Head of caudate nucleus (tissue), 42 donors: ENCODE data around the gene KLF7.
A peak's percentile ranks its signal among the peaks of the same experiment; 100 is the strongest.
"Not testable (repeated sequence)": the region's sequence is repeated elsewhere in the genome, so short reads cannot be mapped to it uniquely, and the experiment has no call there.

Experiments used
- DNase-seq, 42 donors: peaks; one replicate each; pipeline versions ENCODE4 v3.0.0 to v3.0.0-alpha.2; 2020 to 2021; ENCODE audit warnings: mixed read lengths in 7 of 42
- intact Hi-C: fragments of 100-400 bp; cut with DNase I; formaldehyde crosslinking; loops from one replicate; pipeline ENCODE4 v1.15.0; 2022

Gene KLF7

GRCh38 chr2:207048416-207048815, 117.3 kb downstream of the KLF7 start:
- intact Hi-C loops: loop anchor here (10.0 kb wide), 1 partner anchor 116 kb away; the partner anchor contains the start of gene KLF7

GRCh38 chr2:207046724-207047123, 119.0 kb downstream of the KLF7 start:
- DNase-seq: peak in 15 of 42 donors; percentile 15 to 70 (median 36)
- intact Hi-C loops: loop anchor here (10.0 kb wide), 1 partner anchor 118 kb away; the partner anchor contains the start of gene KLF7

More at GRCh38 chr2:207048416-207048815, 117.3 kb downstream of the KLF7 start:
- DNase-seq: no peak

GRCh38 chr2:207045531-207045930, 120.2 kb downstream of the KLF7 start:
- DNase-seq: no peak
- intact Hi-C loops: loop anchor here (10.0 kb wide), 1 partner anchor 119 kb away; the partner anchor contains the start of gene KLF7

- intact Hi-C loops: loop anchor here (5.0 to 10.0 kb wide), 2 partner anchors 57 to 120 kb away; partner anchors contain the start of gene KLF7
- DNase-seq: no peak
Measured at GRCh38 chr2:207044379-207045362, 121.1 kb downstream of the KLF7 start.

- peak in 15 of 42 donors; percentile 10 to 70 (median 38) for DNase-seq
- intact Hi-C loops: loop anchor here (5.0 to 10.0 kb wide), 2 partner anchors 56 to 122 kb away; partner anchors contain the start of gene KLF7
Measured at GRCh38 chr2:207042841-207043240, 122.9 kb downstream of the KLF7 start.

- intact Hi-C loops: loop anchor here (5.0 to 10.0 kb wide), 2 partner anchors 55 to 123 kb away; partner anchors contain the start of gene KLF7
- DNase-seq: no peak
Measured at GRCh38 chr2:207041786-207042554, 123.8 kb downstream of the KLF7 start.

GRCh38 chr2:207041279-207041678, 124.5 kb downstream of the KLF7 start:
- DNase-seq: peak in 12 of 42 donors; percentile 5 to 66 (median 24)
- intact Hi-C loops: loop anchor here (5.0 to 10.0 kb wide), 2 partner anchors 54 to 124 kb away; partner anchors contain the start of gene KLF7

GRCh38 chr2:207040696-207041095, 125.1 kb downstream of the KLF7 start:
- intact Hi-C loops: loop anchor here (5.0 to 10.0 kb wide), 2 partner anchors 53 to 124 kb away; partner anchors contain the start of gene KLF7
- no peak for DNase-seq

- intact Hi-C loops: no loop called here
- no peak for DNase-seq
Measured at GRCh38 chr2:207039225-207039624, 126.5 kb downstream of the KLF7 start.

GRCh38 chr2:207038299-207038698, 127.4 kb downstream of the KLF7 start:
- intact Hi-C loops: no loop called here
- no peak for DNase-seq

GRCh38 chr2:207037896-207038295, 127.9 kb downstream of the KLF7 start:
- intact Hi-C loops: no loop called here
- no peak for DNase-seq

GRCh38 chr2:207037023-207037422, 128.7 kb downstream of the KLF7 start:
- intact Hi-C loops, DNase-seq: not testable (repeated sequence)

- intact Hi-C loops: no loop called here
- DNase-seq: no peak
Measured at GRCh38 chr2:207035875-207036274, 129.9 kb downstream of the KLF7 start.

- DNase-seq: no peak
- intact Hi-C loops: no loop called here
Measured at GRCh38 chr2:207032490-207032889, 133.3 kb downstream of the KLF7 start.
